ENCODE results near the gene AK5.
"Not testable (repeated sequence)": the region's sequence is repeated elsewhere in the genome, so short reads cannot be mapped to it uniquely, and the experiment has no call there.

DNA sequence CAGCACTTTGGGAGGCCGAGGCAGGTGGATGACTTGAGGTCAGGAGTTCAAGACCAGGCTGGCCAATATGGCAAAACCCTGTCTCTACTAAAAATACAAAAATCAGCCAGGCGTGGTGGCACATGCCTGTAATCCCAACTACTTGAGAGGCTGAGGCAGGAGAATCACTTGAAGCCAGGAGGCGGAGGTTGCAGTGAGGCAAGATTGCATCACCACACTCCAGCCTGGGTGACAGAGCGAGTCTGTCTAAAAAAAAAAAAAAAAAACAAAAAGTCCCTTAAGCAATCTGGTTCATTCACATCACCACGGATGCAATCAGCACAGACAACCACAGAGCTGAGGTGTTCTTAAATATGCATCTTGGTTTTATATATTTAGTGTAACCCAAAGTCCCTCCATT lies 30.5 kb downstream of the AK5 start:
- TF ChIP-seq, protein P1, sequence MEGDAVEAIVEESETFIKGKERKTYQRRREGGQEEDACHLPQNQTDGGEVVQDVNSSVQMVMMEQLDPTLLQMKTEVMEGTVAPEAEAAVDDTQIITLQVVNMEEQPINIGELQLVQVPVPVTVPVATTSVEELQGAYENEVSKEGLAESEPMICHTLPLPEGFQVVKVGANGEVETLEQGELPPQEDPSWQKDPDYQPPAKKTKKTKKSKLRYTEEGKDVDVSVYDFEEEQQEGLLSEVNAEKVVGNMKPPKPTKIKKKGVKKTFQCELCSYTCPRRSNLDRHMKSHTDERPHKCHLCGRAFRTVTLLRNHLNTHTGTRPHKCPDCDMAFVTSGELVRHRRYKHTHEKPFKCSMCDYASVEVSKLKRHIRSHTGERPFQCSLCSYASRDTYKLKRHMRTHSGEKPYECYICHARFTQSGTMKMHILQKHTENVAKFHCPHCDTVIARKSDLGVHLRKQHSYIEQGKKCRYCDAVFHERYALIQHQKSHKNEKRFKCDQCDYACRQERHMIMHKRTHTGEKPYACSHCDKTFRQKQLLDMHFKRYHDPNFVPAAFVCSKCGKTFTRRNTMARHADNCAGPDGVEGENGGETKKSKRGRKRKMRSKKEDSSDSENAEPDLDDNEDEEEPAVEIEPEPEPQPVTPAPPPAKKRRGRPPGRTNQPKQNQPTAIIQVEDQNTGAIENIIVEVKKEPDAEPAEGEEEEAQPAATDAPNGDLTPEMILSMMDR (optimal IDR thresholded peaks at IDR 0.05 in 1 of 3, IDR thresholded peaks at IDR 0.05 in 1 of 3, conservative IDR thresholded peaks at IDR 0.05 in 1 of 3; ENCODE audit: extremely low read depth in 1 of 3, insufficient read depth in 2 of 3, low read length in 3 of 3): not testable (repeated sequence)
- not testable (repeated sequence) for TF ChIP-seq EZH2 (IDR thresholded peaks at IDR 0.05; ENCODE audit: low read length)
